CD4-positive, alpha-beta T cell treated with Interleukin-1 beta for 1 hour (primary cell): ENCODE results near the gene GTF2I.
"Not testable (repeated sequence)": the region's sequence is repeated elsewhere in the genome, so short reads cannot be mapped to it uniquely, and the experiment has no call there.

Source experiments
- DNase-seq, 2 donors: peaks; one replicate each; pipeline ENCODE4 v3.0.0-alpha.2; 2020 to 2022

Gene GTF2I

GRCh38 chr7:74718336-74718735, 60.8 kb downstream of the GTF2I start:
- no peak for DNase-seq

- DNase-seq, result no peak
These were observed 64.6 kb downstream of the GTF2I start for GRCh38 chr7:74722153-74722552.

- no peak for DNase-seq
These were observed 68.3 kb downstream of the GTF2I start for GRCh38 chr7:74725840-74726239.

GRCh38 chr7:74726309-74727101, 69.0 kb downstream of the GTF2I start:
- no peak for DNase-seq

GRCh38 chr7:74728686-74729085, 71.2 kb downstream of the GTF2I start:
- DNase-seq, result not testable (repeated sequence)

- DNase-seq, result not testable (repeated sequence)
These were observed 72.7 kb downstream of the GTF2I start for GRCh38 chr7:74730186-74730585.

- not testable (repeated sequence) for DNase-seq
These were observed 82.6 kb downstream of the GTF2I start for GRCh38 chr7:74739974-74740703.

- not testable (repeated sequence) for DNase-seq
These were observed 86.5 kb downstream of the GTF2I start for GRCh38 chr7:74743936-74744557.

GRCh38 chr7:74753921-74754482, 96.5 kb downstream of the GTF2I start:
- not testable (repeated sequence) for DNase-seq

GRCh38 chr7:74756673-74757072, 99.2 kb downstream of the GTF2I start:
- DNase-seq, result not testable (repeated sequence)

- not testable (repeated sequence) for DNase-seq
These were observed 100.8 kb downstream of the GTF2I start for GRCh38 chr7:74758268-74758667.

GRCh38 chr7:74758982-74759381, 101.5 kb downstream of the GTF2I start:
- DNase-seq, result not testable (repeated sequence)

GRCh38 chr7:74765205-74765918, 107.8 kb downstream of the GTF2I start:
- DNase-seq, result not testable (repeated sequence)

- DNase-seq, result not testable (repeated sequence)
These were observed 109.0 kb downstream of the GTF2I start for GRCh38 chr7:74766509-74766908.

GRCh38 chr7:74766991-74767390, 109.5 kb downstream of the GTF2I start:
- not testable (repeated sequence) for DNase-seq

GRCh38 chr7:74770062-74770461, 112.5 kb downstream of the GTF2I start:
- DNase-seq, result not testable (repeated sequence)

- not testable (repeated sequence) for DNase-seq
These were observed 114.6 kb downstream of the GTF2I start for GRCh38 chr7:74772093-74772492.

- DNase-seq, result not testable (repeated sequence)
These were observed 116.5 kb downstream of the GTF2I start, which contains the start of gene NCF1 for GRCh38 chr7:74773760-74774750. NCF1 (plus strand) TSS chr7:74774011; CDS start chr7:74774032, 21 bp downstream.

- not testable (repeated sequence) for DNase-seq
These were observed 117.6 kb downstream of the GTF2I start for GRCh38 chr7:74775111-74775510.

GRCh38 chr7:74779053-74779452, 121.5 kb downstream of the GTF2I start:
- DNase-seq, result not testable (repeated sequence)

GRCh38 chr7:74781746-74782145, 124.2 kb downstream of the GTF2I start:
- not testable (repeated sequence) for DNase-seq
